Breast epithelium (tissue), 3 donors: Measurements from ENCODE around the gene HEPN1.

Experiments
- CTCF ChIP-seq, 3 donors: fragments of 450-650 bp; IDR thresholded peaks; one replicate each; pipeline ENCODE4 v1.5.1; 2016 to 2017; ENCODE audit warnings: antibody characterized with exemption in 3 of 3, mild to moderate bottlenecking in 3 of 3, moderate library complexity in 3 of 3
- POLR2A ChIP-seq: fragments of 450-650 bp; IDR thresholded peaks from one replicate; pipeline ENCODE4 v1.6.1; 2016; ENCODE audit warnings: antibody characterized with exemption, mild to moderate bottlenecking, moderate library complexity

DNA sequence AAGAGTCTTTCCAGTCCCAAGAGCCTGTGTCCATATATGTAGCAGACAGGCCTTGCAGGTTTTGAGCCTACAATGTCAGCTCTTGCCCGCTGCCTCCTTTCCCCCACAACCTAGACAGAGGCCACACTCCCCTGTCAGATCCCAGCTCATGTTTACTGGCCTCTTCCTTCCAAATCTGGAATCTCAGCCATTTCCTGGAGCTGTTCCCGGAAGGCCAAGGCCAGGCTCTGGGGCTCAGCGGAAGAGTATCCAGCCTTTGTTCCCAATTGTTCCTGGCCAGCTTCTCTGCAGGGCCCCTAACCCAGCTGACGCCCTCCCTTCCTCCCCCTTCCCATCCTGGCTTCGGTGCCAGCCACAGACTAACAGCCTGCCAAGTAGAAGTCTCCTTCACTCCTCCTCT, 20.3 kb upstream of the HEPN1 start:
- no peak for TF ChIP-seq CTCF (IDR thresholded peaks at IDR 0.05)
- no peak for TF ChIP-seq POLR2A
